ENCODE measurements around the gene ZFPL1. TPM values are rescaled to one million over a fixed set of nuclear protein-coding genes. Genes with fewer than 3 reads are reported as not detected.
A peak's percentile ranks its signal among the peaks of the same experiment; 100 is the strongest.

Gene ZFPL1
- total RNA-seq (2014; rRNA removed; shearing (Covaris generic)), result 41.4 and 65.5 TPM in 2 replicates

DNA sequence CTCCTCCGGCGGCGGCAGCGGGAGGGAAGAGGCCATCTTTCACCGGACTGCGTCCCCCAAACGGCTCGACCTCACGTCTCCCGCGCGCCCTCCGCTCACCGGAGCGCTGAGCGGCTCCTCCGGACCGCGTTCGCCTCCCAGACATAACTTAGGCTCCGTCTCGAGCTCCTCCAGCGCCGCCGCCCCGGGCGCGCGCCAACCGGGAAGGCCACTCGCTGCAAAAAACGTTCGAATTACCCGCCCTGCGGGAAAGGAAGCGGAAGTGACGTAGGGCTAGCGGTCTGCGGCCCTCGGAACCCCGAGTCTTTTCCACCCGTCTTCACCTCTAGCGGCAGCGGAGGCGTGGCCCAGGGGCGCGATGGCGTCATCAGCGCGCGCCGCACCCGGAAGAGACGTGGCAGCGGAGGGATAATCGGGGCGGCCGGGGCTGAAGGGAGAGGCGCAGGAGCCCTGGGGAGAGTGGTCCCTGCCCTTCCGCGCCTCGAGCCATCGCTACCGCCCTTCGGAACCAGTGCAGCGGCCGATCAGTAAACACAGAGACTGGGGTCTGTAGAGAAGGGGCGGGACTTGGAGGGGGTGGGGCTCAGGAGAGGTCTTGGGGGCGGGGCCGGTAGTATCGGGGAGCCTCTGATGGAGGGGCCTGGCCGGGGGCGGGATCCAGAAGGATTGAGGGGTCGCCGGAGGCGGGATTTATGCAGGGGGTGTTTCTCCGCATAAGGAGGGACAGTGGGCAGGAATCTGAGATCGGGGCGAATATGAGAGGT is at the start of gene ZFPL1, which contains the start of gene CDCA5:
TSS of gene ZFPL1 (plus strand) at position 389 of the 764 bp plus-strand sequence. CDS start 477 bp downstream, outside the sequence.
TSS of gene CDCA5 (minus strand) at position 207 of the 764 bp plus-strand sequence. CDS start at position 145, 62 bp downstream.
- peak; percentile 91 for DNase-seq (ENCODE audit: low spot score)

DNA sequence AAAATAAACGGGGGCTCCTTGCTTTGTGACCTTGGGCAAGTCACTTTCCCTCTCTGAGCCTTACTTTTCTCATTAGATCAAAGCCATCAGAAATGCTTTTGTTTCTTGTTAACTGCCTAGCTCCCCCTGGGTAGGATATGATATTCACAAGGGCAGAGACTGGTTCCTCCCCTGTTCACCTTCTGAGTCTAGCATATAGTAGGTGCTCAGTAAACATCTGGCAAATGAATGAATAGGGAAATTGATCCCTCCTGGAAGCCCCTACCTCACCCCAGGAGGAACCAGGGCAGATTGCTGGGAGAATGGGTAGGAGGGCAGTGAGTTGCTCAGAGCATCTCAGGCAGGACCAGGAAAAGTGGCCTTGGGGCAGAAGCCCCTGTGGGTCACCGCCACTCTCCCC is 49.6 kb upstream of the ZFPL1 start:
- no peak for DNase-seq (ENCODE audit: low spot score)

DNA sequence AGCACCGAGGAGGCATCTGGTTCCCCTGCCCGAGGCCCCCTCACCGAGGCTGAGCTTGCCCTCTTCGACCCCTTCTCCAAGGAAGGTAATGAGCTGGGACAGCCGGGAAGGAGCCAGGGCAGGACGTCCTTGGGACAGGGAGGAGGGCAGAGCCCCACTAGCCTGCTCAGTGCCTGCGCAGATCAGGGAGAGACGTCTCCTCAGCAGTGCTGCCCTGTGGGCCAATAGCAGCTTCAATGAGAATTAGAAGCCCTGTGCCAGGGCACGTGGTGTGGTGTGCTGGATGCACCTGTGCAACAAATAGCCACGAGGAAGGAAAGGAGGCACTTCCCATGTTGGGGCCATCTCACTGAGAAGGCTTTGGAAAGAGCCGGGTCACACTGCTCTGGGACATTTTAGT is 48.4 kb upstream of the ZFPL1 start:
- DNase-seq (ENCODE audit: low spot score), result no peak

DNA sequence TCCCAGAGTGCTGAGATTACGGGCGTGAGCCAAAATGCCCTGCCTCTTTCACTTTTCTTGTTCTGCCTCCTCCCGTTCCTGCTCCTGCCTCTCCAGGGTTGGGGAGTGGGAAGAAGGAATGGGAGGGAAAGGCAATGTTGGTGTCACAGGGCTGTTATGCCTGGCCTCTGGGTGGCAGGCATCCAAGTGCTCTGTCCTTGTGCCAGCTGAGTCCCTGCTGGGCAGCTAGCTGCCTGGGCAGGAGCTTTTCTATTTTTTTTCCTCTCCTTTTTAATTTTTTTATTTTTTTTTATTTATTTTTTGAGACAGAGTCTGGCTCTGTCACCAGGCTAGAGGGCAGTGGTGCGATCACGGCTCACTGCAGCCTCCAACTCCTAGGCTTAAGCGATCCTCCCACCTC is 47.1 kb upstream of the ZFPL1 start:
- DNase-seq (ENCODE audit: low spot score), result peak; percentile 35

GRCh38 chr11:65040520-65040846 is 43.5 kb upstream of the ZFPL1 start:
- no peak for DNase-seq (ENCODE audit: low spot score)

DNA sequence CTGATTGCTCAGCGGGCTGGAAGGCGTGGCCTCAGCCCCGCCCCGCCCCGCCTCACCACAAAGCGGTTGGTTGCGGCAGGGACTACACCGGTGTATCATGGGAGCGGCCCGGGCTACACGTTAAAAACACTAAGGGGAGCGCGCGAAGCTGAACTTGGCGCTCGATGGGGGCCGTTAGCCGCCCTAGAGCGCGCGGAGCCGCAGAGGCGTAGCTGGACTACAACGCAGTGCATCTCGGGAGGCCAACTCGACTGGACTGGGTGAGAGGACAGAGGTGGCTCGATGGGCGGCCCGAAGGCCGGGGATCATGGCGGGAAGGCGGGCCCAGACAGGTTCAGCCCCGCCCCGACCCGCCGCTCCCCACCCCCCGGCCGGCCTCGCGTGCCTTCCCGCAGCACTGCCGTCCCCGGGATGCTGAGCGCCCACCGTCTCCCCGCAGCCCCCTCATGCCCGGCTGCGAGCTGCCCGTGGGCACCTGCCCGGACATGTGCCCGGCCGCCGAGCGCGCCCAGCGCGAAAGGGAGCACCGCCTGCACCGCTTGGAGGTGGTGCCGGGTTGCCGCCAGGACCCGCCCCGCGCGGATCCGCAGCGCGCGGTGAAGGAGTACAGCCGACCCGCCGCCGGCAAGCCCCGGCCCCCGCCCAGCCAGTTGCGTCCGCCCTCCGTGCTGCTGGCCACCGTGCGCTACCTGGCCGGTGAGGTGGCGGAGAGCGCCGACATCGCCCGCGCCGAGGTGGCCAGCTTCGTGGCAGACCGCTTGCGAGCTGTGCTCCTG is 43.0 kb upstream of the ZFPL1 start, which contains the start of gene SAC3D1:
TSS of gene SAC3D1 (plus strand) at position 364 of the 776 bp plus-strand sequence. CDS start at position 447, 83 bp downstream.
- DNase-seq (ENCODE audit: low spot score), result peak; percentile 92

- no peak for DNase-seq (ENCODE audit: low spot score)
These were observed 41.1 kb upstream of the ZFPL1 start for GRCh38 chr11:65042891-65043290.

DNA sequence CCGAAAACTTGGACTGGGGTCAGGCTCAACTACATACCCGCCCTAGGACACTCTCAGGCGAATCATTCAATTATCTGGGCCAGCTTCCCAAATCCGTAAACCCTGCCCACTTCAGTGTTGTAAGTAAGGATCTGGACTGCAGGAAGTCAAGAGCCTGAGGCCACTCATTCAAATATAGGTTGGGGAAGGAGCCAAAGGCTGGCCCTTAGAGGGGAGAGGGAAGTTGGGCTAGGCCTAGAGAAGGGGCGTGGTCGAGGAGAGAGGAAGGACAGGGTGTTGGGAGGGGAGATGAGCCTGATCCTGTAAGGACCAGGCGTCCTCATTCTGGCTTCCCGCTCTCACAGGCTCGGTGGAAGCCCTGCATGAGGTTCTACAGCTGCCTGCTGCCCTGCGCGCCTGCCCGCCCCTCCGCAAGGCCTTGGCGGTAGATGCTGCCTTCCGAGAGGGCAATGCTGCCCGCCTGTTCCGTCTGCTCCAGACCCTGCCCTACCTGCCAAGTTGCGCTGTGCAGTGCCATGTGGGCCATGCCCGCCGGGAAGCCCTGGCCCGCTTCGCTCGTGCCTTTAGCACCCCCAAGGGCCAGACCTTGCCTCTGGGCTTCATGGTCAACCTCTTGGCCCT is 40.0 kb upstream of the ZFPL1 start:
- DNase-seq (ENCODE audit: low spot score), result peak; percentile 42

DNA sequence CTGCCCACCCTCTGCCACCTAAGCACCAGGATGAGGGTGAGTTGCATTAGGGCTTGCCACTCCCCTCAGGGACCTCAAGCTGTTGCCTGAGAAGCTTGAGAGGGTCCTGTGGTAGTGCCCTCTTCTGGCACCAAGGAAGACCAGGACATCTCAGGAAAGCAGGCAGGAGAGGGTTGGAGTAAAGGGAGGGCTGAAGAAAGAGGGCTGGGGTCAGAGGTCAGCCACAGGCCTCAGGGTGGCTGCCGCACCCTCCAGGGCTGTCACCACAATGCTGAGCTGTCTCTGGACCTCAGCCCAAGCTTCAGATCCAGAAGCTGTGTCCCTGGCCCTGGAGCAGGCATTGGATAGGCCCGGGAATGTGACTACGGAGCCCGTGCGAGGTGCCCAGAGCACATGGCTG is 39.0 kb upstream of the ZFPL1 start:
- DNase-seq (ENCODE audit: low spot score), result no peak

- no peak for DNase-seq (ENCODE audit: low spot score)
These were observed 38.3 kb upstream of the ZFPL1 start for GRCh38 chr11:65045728-65046127.

DNA sequence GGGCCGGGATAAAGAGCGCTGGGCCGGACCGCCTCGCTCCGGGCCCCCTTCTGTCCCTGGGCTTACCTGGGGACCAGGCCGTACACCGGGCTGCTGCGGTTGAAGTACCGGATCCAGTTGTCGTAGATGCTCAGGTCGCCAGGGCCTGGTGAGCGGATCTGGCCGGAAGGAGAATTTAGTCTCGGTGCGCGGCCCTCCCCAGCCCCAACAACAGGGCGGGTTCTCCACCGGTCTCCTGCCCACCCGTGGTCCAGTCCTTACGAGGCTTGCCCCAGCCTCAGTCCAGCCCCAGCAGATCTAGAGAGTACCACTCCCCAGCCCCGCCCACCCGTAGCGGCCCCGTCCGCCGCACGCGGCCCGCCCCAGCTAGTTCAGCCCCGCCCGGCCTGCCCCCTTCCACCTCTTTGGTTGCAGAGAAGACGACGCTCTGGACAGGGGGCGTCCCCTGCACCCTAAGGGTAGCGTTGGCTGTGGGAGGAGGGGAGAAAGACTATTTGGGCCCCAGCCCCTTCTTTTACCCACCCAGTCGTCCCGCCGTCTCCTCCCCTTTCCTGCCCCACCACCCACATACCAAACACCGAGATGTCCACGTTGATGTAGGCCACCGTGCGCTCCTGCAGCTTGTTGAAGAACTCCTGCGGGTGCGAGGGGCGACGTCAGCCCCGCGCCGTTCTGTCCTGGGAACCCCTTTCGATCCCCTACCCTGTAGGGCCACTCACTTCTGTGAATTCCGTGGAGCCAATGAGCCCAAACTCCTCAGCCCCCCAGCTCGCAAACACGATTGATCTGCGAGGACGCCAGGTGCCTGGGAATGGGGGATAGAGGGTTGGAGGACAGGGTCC is 36.2 kb upstream of the ZFPL1 start:
- DNase-seq (ENCODE audit: low spot score), result no peak

GRCh38 chr11:65051398-65051858 is 32.6 kb upstream of the ZFPL1 start:
- DNase-seq (ENCODE audit: low spot score), result no peak

DNA sequence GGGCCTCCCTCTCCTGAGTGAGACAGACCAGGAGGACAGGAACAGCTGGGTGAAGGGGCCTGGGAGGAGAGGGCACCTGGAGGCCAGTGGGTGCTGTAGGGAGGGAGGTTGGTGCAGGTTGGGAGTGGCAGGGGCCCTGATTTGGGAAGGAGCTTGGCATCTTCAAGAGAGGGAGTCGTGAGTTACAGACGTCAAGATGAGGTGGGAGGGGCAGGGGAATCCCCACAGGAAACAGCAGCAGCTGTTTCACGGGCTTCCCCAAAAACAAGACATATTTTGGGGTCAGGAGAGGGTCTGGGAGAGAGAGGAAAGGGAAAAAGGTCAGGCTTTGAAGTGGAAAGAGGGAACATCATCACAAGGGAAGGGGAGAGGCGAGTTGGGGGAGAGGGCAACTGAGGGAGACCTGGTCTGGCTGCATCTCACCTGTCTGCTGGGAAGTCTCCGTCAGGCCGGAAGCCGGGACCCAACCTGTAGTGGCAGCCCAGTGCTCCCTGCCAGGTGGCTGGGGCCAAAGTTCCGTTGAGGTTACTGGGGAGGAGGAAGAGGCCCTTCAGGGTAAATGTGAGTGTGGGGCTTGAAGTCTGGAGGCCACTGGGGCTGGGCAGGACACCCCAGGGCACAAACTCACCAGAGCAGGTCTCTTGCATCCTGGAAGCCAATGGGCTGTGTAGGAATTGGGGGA is 30.1 kb upstream of the ZFPL1 start:
- DNase-seq (ENCODE audit: low spot score), result no peak

GRCh38 chr11:65055538-65055937 is 28.5 kb upstream of the ZFPL1 start:
- no peak for DNase-seq (ENCODE audit: low spot score)

GRCh38 chr11:65056999-65057398 is 27.0 kb upstream of the ZFPL1 start:
- no peak for DNase-seq (ENCODE audit: low spot score)

DNA sequence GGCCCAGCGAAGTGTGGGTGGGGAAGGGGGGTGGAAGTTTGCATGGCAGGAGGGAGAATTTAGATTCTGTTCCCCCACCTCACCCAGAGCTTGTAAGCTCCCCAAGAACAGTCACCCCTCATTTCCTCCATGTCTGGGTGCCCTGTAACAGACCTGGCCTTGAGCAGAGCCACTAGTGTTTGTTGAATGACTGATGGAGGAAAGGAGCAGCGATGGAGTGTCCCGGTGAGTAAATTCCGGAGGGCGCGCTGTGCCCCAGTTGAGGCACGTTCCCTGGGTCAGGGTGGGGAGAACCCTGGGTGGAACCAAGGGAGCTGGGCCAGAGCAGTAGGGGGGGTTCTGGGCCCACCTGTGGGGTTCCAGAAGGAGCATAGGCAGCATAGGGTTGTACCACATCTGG is 26.5 kb upstream of the ZFPL1 start:
- no peak for DNase-seq (ENCODE audit: low spot score)

- no peak for DNase-seq (ENCODE audit: low spot score)
These were observed 26.0 kb upstream of the ZFPL1 start for GRCh38 chr11:65058012-65058411.

GRCh38 chr11:65058419-65059054 is 25.5 kb upstream of the ZFPL1 start, which contains the start of gene NAALADL1:
TSS of gene NAALADL1 (minus strand) at chr11:65058553. CDS start at chr11:65058521, 32 bp downstream.
- DNase-seq (ENCODE audit: low spot score), result no peak

DNA sequence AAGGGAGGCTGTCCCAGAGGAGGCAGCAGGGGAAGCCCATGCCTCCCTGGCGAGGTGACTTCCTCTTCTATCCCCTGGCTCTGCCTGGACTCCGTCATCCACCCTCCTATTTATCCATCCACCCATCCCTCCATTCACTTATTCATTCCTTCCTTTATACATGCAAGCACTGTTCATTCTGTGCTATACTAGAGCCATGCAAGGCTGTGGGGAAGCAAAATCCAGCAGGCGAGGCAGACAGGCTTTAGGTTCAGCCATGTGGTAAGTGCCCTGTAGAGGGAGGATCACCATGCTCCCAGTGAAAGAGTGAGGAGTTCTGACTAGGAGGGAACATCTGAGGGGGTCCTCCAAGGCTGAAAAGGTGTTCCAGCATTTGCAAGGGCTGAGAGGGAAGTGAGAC is 24.5 kb upstream of the ZFPL1 start:
- DNase-seq (ENCODE audit: low spot score), result no peak

All from A172 (cell line).